Smooth muscle cell of the brain vasculature (primary cell): ENCODE data around the gene ZCWPW1.
"Not testable (repeated sequence)": the region's sequence is repeated elsewhere in the genome, so short reads cannot be mapped to it uniquely, and the experiment has no call there.

Experiments
- DNase-seq: peaks from one replicate; pipeline ENCODE4 v3.0.0-alpha.2; 2012; ENCODE audit warnings: low read depth, low spot score

The ZCWPW1 gene

GRCh38 chr7:100456562-100456961 lies 28.1 kb upstream of the ZCWPW1 start:
- no peak for DNase-seq

GRCh38 chr7:100455206-100455605 lies 26.7 kb upstream of the ZCWPW1 start:
- no peak for DNase-seq

- DNase-seq, result not testable (repeated sequence)
Observed at GRCh38 chr7:100453854-100454253, 25.4 kb upstream of the ZCWPW1 start.

GRCh38 chr7:100452513-100452912 lies 24.0 kb upstream of the ZCWPW1 start:
- DNase-seq, result no peak

GRCh38 chr7:100449190-100449795 lies 20.8 kb upstream of the ZCWPW1 start:
- DNase-seq, result no peak

GRCh38 chr7:100447363-100447762 lies 18.9 kb upstream of the ZCWPW1 start:
- DNase-seq, result not testable (repeated sequence)

- no peak for DNase-seq
Observed at GRCh38 chr7:100446040-100446439, 17.5 kb upstream of the ZCWPW1 start.

GRCh38 chr7:100444311-100445278 lies 16.1 kb upstream of the ZCWPW1 start:
- no peak for DNase-seq

GRCh38 chr7:100443096-100443840 lies 14.8 kb upstream of the ZCWPW1 start:
- no peak for DNase-seq

GRCh38 chr7:100441641-100442535 lies 13.4 kb upstream of the ZCWPW1 start:
- no peak for DNase-seq

GRCh38 chr7:100439244-100439643 lies 10.7 kb upstream of the ZCWPW1 start:
- not testable (repeated sequence) for DNase-seq

GRCh38 chr7:100438731-100439130 lies 10.2 kb upstream of the ZCWPW1 start:
- not testable (repeated sequence) for DNase-seq

GRCh38 chr7:100438172-100438571 lies 9.7 kb upstream of the ZCWPW1 start:
- no peak for DNase-seq

- no peak for DNase-seq
Observed at GRCh38 chr7:100437150-100438100, 8.9 kb upstream of the ZCWPW1 start.

GRCh38 chr7:100435401-100436304 lies 7.2 kb upstream of the ZCWPW1 start:
- no peak for DNase-seq

GRCh38 chr7:100434297-100435144 lies 6.0 kb upstream of the ZCWPW1 start:
- DNase-seq, result no peak

- DNase-seq, result no peak
Observed at GRCh38 chr7:100433592-100434296, 5.2 kb upstream of the ZCWPW1 start.

GRCh38 chr7:100433276-100433591 lies 4.7 kb upstream of the ZCWPW1 start:
- no peak for DNase-seq
